GM12874 (cell line): ENCODE results near the gene ABCA4.

ENCODE experiments used
- CTCF ChIP-seq: IDR thresholded peaks from 2 replicates; pipeline ENCODE4 v1.5.1; 2011; ENCODE audit warnings: low read depth, mild to moderate bottlenecking, control low read depth, low read length, moderate library complexity; ENCODE audit not compliant: insufficient read depth

Gene ABCA4

GRCh38 chr1:94000510-94001282 is 120.3 kb downstream of the ABCA4 start:
- no peak for TF ChIP-seq CTCF

- no peak for TF ChIP-seq CTCF
Observed at GRCh38 chr1:93999840-94000415, 121.0 kb downstream of the ABCA4 start.

GRCh38 chr1:93997756-93998155 is 123.2 kb downstream of the ABCA4 start:
- no peak for TF ChIP-seq CTCF

- no peak for TF ChIP-seq CTCF
Observed at GRCh38 chr1:93995837-93996536, 125.0 kb downstream of the ABCA4 start.

GRCh38 chr1:93993731-93994130 is 127.2 kb downstream of the ABCA4 start:
- no peak for TF ChIP-seq CTCF

GRCh38 chr1:93992954-93993353 is 128.0 kb downstream of the ABCA4 start:
- TF ChIP-seq CTCF = no peak

- TF ChIP-seq CTCF = no peak
Observed at GRCh38 chr1:93992190-93992589, 128.8 kb downstream of the ABCA4 start.
